H7 (cell line): ENCODE results near the gene ABTB2. TPM values are rescaled to one million over a fixed set of nuclear protein-coding genes. Genes with fewer than 3 reads are reported as not detected.

ENCODE experiments used
- DNase-seq: peaks from one replicate; pipeline ENCODE4 v3.0.0; 2012
- H3K27me3 ChIP-seq: 2 replicates; pipeline ENCODE4 v1.6.0; 2011; ENCODE audit warnings: mild to moderate bottlenecking, low read length; ENCODE audit not compliant: control insufficient read depth, insufficient read depth
- H3K36me3 ChIP-seq: replicated peaks from 2 replicates; pipeline ENCODE4 v1.5.1; 2011; ENCODE audit warnings: low read length; ENCODE audit not compliant: control insufficient read depth, insufficient read depth
- H3K4me3 ChIP-seq: 2 replicates; pipeline ENCODE4 v1.5.1; 2011; ENCODE audit warnings: low read depth, mild to moderate bottlenecking, control low read depth, low read length, moderate library complexity; ENCODE audit not compliant: insufficient read depth
- total RNA-seq: library from RNA; depleted of rRNA; stranded (reverse); fragments of >200 nt; shearing (Covaris generic); gene quantifications from 2 replicates; pipeline ENCODE4 v1.2.3, GENCODE V29; 2014

Gene ABTB2
- total RNA-seq, 1 experiment from 2014 or later, result 12.2 TPM

DNA sequence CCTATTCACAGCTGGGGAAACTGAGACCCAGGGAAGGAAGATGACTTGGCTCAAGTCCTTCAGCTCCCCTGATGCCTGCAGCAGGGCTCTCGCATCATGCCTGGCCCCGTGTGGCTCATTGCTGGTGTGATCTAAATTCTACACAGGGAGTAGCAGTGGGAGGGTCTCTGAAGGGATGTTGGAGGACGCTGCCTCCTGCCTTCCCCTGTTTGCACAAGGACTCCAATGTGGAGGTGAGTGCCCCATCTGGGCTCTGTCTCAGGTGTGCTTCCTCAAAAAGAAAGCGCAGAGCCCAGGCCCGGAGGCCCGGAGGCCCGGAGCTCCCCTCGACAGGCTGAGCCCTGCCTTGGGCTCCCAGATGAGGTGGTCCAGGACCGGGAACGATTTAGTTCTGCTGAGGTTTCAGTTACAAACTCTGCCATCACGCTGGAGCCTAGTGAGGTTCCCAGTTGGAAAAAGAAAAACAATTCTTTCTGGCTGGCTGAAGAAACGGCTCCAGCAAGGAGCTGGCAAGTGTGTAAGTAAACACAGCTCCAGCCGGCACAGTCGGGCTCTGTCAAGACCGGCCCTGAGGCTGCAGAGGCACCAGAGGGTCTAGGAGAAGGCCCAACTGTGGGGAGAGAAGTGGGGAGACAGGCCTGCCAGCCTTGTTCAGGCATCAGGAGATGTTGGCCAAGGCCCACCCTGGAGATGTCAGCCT is 202.6 kb downstream of the ABTB2 start:
- H3K36me3 ChIP-seq, result peaks cover 4% of the 10 kb centered on the region

DNA sequence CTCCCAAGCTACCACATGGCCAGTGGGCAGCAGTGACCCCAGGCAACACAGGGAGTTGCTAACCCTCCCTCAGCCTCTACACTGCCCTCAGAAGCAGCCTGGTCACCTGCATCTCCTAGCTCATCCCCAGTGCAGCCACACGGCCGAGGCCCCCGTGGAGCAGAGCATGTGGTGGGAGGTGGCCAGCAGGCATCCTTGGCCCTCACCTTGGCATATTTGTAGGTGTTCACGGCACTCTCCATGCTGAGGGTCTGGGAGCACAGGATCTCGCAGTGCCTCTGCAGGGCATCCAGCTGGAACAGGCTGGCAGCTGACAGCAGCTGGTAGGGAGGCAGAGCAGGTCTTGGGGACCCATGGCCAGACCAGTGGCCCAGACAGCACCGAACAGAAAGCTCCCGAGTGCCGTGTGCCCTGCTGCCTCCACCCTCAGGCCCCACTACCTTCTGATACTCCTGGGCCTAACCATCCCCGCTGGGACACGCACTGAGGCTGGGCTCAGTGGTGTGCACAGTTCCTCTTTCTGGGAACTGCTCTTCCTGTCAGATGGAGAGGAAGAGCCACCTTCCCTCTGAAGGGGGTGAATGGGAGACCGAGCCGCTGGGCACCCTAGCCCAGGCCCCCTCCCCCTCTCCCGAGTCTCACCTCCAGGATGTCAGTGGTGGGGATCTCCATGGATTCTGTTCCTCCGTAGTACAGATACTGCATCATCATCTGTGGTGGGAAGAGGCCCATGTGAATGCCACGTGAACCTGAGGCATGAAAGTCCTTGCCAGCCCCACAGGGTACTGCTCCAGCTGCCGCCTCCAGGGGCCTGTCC is 203.5 kb downstream of the ABTB2 start:
- peak; percentile 48 for DNase-seq
- H3K4me3 ChIP-seq, result no peak overlapping the region
- no peaks in the 10 kb centered on the region for H3K27me3 ChIP-seq
- H3K36me3 ChIP-seq, result peaks cover 5% of the 10 kb centered on the region

More for the DNA sequence above, 202.6 kb downstream of the ABTB2 start:
- no peaks in the 10 kb centered on the region for H3K27me3 ChIP-seq
- H3K4me3 ChIP-seq, result no peak overlapping the region
- peak; percentile 41 for DNase-seq

DNA sequence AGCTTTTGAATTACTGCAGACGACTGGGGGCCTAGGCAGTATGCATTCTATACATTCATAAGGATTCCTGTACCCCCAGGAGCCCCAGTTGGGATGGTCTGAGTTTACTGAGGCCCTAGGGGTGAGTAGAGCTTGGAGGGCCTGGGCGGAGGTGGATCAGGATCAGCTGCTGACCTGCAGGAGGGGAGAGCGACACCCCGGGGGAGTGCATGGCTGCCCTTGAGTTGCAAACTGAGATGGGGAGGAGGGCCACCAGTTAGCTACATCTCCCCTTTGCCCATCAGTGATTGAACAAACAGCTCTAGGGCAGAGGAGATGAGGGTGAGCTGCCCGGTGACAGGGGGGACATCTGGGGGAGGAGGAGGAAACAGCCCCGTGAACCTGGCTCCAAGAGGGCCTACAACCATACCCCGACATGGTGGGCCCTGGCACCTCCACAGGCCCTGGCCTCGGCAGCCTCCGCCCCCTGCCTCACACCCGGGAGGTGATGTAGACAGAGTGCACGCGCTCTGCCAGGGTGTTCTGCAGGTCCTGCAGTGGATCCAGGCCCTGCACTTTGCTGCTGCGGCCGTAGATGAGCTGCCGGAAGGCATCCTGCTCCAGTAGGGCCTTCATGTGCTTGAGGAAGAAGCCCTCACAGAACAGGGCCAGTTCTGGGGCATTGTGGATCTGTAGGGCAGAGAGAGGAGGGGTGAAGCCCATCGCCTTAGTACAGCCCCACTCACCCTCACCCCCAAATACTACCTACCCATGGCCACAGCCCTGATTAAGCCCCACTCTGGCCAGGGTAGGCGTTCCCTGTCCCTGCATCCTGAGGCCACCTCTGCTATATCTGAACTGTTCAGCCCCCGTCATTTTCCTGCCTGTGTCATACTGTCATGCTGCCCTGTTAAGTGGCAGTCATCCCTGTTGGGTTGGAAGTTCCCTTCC is 205.6 kb downstream of the ABTB2 start:
- Histone ChIP-seq H3K27me3 (no peaks in the 10 kb centered on the region), H3K4me3 (no peak overlapping the region), H3K36me3 (peaks cover 17% of the 10 kb centered on the region)
- DNase-seq, result peak; percentile 49

DNA sequence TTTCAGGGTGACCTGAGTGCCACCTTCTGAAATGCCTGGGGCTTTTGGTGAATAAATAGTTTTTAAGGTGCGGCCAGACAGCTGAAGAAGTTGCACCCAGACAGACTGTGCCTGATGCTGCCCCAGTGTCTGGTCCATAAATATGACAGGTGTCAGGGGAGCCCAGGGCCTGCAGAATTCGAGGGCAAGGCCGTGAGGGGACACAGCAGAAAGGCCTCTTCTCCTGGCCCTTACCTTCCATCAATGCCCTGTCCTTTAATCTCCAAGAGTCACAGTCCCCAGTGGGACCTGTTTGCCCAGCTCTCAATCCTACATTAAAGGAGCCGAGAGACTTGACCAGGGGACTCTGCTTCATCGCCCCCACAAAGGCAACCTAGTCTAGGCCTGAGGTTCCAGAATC is 206.6 kb downstream of the ABTB2 start:
- Histone ChIP-seq H3K27me3 (no peaks in the 10 kb centered on the region), H3K4me3 (no peak overlapping the region), H3K36me3 (peaks cover 24% of the 10 kb centered on the region)
- DNase-seq, result no peak

DNA sequence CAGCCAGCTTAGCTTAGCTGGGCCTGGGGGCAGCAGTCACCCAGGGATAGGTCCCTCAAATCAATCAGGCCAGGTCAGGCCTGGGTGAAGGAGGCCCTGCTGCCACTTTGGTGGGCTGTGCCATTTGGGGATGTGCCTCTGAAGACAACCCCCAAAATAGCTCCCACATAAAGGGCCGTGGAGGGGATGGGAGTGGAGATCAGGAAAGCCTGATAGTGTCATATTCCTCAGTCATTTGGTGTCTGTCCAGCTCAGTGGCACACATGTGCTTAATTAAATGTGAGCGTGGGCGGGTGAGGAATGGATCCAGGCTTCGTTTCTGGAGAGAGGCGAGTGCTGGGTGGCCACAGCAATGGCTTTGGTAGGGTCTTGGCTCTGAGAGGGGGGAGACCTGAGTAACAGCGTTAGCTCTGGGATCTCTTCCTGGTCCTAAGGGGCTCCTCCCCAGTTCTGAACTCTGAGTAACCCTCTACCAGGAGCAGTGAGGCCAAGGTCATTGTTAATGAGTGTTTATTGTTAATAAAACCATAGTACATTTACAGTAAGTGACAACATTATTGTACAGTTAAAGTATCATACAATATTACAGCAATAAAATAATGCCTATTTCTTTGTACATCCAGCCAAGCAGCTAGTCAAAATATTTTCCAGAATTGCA is 207.2 kb downstream of the ABTB2 start:
- H3K36me3 ChIP-seq, result peaks cover 27% of the 10 kb centered on the region
- no peak for DNase-seq
- no peak overlapping the region for H3K4me3 ChIP-seq
- H3K27me3 ChIP-seq, result no peaks in the 10 kb centered on the region

DNA sequence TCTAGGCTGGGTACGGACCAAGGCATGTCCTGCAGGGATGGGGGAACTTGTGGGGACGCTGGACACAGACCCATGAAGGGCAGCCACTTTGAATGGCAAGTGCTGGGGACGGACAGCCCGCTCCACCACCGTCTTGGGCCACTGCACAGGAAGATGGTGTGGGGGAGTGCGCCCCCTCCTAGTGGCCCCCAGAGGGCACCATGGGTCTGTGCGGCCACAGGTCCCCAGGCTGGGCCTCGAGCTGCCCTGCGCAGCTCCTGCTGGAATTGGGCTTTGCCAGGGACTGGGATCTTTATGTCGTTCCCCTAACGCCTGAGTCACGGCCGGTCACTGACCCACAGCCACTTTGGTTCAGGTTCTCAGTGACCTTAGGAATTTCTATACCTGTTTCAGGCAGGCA is 208.0 kb downstream of the ABTB2 start:
- H3K27me3 ChIP-seq, result no peaks in the 10 kb centered on the region
- H3K36me3 ChIP-seq, result peaks cover 31% of the 10 kb centered on the region
- H3K4me3 ChIP-seq, result no peak overlapping the region
- peak; percentile 91 for DNase-seq

DNA sequence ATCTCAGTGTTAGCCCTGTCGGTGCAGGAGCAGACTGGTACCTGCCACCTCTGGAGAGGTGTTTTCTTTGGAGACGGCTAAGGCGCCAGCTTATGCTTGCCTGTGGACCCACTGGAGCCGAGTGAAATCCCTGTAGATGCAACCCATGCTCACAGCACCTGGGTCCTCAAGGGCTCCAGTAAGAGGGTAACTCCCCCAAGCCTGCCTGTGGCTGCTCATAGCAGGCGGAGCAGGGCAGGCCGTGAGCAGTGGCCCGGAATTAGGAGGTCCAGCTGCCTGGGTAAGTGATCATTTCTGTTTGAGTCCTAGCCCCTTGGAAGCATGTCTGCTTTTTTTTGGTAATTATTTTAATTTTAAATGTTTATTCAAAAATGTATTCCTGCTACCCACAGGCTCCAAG is 208.5 kb downstream of the ABTB2 start:
- DNase-seq, result no peak
- H3K36me3 ChIP-seq, result peaks cover 32% of the 10 kb centered on the region
- H3K27me3 ChIP-seq, result no peaks in the 10 kb centered on the region
- no peak overlapping the region for H3K4me3 ChIP-seq

DNA sequence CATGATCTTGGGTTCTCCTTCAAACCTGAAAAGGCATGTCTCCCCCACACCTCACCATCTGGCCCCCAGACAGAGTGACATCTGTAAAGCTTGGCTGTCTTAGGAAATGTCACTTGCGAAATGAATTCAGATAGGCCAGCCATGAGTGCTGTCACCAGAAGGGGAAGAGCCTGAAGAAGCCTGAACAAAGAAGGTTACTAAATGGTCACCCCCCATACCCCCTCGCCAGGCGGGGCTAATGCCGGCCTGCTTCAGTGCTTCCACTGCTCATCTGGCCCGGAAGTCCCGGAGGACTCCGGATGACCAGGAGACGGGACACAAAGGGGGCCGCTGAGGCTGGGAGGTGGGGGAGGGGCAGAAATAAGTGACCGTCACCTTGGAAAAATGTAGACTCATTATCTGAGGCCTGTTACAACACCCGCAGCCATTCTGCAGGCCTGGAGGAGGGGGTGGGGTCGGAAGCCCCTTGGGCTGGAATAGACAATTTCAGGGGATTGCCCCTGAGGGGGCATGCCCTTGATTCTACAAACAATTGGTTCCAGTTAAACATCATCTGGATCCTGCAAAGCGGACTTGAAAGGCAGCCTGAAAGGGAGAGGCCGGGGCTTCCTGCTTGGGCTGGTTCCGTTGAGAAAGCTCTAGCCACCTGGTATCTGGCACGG is 209.2 kb downstream of the ABTB2 start:
- DNase-seq, result no peak
- peaks cover 31% of the 10 kb centered on the region for H3K36me3 ChIP-seq

DNA sequence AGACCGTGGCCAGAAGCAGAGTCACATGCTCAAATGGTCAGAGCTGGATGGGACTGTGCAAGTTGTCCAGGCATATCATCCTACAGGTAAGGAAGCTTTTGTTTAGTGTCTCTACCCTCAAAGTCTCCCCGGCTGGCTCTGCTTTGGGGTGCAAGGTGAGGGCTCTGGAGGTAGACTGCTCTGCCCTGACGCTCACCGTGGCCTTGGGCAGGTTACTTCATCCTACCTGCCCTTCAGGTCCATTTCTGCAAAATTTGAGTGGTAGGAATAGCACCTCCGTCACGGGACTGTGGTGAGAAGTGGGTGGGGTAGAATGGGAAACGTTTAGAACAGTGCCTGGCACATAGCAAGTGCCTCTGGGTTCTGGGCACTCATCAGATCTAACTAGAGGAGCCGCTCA is 210.2 kb downstream of the ABTB2 start:
- Histone ChIP-seq H3K4me3 (no peak overlapping the region), H3K36me3 (peaks cover 39% of the 10 kb centered on the region), H3K27me3 (no peaks in the 10 kb centered on the region)
- DNase-seq, result no peak

More for the DNA sequence above, 209.2 kb downstream of the ABTB2 start:
- Histone ChIP-seq H3K27me3 (no peaks in the 10 kb centered on the region), H3K4me3 (no peak overlapping the region)

DNA sequence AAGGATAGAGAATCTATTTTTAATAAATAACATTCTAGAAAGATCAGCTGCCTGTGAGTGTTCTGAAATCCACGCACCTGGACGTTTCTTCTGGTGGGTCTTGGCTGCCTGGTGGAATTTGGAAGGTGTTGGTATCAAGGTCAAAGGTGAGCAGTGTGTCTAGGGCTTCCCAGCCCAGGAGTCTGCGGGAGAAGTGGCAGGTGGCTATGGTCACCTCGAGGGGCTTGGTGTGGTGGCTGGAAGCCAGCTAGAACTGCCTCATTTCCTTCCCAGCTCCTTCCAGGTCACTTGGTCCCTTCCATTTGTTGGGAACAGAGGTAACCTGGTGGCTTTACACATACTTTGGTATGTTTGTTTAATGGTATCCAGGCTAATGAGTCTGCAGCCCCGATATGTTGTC is 210.9 kb downstream of the ABTB2 start:
- H3K36me3 ChIP-seq, result peaks cover 44% of the 10 kb centered on the region
- no peak overlapping the region for H3K4me3 ChIP-seq
- DNase-seq, result no peak
- no peaks in the 10 kb centered on the region for H3K27me3 ChIP-seq

DNA sequence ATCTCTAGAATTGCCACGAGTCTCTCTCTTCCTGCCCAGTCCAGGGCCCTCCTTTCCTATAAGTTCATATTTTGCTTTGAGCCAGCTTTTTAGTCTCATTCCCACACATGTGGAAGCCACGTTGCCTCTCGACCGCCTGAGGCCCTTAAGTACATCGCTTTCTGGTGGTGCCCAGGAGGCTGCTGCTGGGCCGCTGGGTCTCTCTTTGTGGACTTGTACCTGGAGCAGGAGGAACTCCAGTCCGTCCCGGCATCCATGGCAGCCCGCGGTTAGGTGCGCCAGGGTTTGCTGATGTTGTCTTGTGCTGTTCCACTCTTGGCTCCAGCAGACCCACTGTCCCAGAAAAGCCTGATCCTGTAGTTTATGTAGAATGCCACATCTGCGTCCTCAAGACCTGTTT is 211.4 kb downstream of the ABTB2 start:
- Histone ChIP-seq H3K4me3 (no peak overlapping the region), H3K27me3 (no peaks in the 10 kb centered on the region), H3K36me3 (peaks cover 48% of the 10 kb centered on the region)
- no peak for DNase-seq

DNA sequence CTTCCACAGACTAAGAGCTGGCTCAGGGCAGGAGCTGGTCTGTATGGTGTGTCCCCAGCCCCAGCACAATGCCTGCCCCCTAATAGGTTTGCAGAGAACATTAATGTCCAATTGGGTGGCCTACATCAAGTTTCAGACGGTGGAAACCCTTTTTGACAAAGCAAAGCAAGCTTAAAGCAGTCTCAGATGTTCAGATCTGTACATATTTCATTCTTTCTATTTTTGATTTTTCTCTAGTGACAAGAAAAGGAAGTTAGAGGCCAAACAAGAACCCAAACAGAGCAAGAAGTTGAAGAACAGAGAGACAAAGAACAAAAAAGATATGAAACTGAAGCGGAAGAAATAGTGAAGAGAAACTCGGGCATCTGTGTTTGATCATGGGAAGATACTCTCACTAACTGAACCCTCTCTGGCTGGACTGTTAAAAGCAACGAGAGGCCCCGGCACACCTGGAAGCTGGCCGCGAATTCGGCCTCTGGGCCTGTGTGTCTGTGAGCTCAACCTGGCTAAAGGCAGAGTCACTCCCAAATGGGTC is 211.9 kb downstream of the ABTB2 start:
- Histone ChIP-seq H3K4me3 (no peak overlapping the region), H3K27me3 (no peaks in the 10 kb centered on the region), H3K36me3 (peaks cover 52% of the 10 kb centered on the region)
- no peak for DNase-seq

DNA sequence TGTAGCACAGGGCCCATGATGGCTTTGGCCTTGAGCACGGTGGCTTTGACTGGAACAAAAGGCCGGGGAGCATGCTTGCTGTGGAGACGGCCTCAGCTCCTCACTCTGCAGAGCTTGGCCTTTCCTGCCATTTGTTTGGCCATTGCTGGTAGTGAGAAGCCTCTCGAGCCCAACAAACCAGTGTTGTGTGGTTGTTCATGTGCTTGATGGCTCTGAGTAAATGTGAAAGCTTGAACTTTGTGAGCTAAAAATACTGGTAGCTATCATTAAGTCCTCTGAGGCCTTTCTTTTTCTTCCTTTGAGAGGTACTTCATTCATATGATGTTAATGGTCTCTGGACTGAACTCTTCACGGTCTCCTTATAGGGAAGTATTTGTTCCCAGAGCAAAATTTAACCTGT is 212.7 kb downstream of the ABTB2 start:
- H3K4me3 ChIP-seq, result no peak overlapping the region
- H3K27me3 ChIP-seq, result no peaks in the 10 kb centered on the region
- H3K36me3 ChIP-seq, result peaks cover 59% of the 10 kb centered on the region
- DNase-seq, result no peak
